Thyroid gland (tissue), 4 donors: Measurements from ENCODE around the gene ANKMY1.

ENCODE experiments used
- CTCF ChIP-seq, 6 experiments: fragments of 200-600 bp in 3 of 6; fragments of 450-650 bp in 3 of 6; sonication (generic) in 3 of 6; IDR thresholded peaks; one replicate each; pipeline ENCODE4 v1.5.1; 2016 to 2019; ENCODE audit warnings: antibody characterized with exemption in 6 of 6, mild to moderate bottlenecking in 2 of 6, inconsistent platforms in 1 of 6, moderate library complexity in 1 of 6
- POLR2A ChIP-seq, 2 donors: fragments of 450-650 bp; IDR thresholded peaks; one replicate each; pipeline ENCODE4 v1.6.1; 2017; ENCODE audit warnings: antibody characterized with exemption in 2 of 2, mild to moderate bottlenecking in 2 of 2, moderate library complexity in 1 of 2

- TF ChIP-seq CTCF (IDR thresholded peaks at IDR 0.05) (no peak), POLR2A (IDR thresholded peaks at IDR 0.05) (no peak)
Observed at GRCh38 chr2:240501531-240501991, 56.2 kb downstream of the ANKMY1 start.
